ENCODE data around the gene SULF2.

DNA sequence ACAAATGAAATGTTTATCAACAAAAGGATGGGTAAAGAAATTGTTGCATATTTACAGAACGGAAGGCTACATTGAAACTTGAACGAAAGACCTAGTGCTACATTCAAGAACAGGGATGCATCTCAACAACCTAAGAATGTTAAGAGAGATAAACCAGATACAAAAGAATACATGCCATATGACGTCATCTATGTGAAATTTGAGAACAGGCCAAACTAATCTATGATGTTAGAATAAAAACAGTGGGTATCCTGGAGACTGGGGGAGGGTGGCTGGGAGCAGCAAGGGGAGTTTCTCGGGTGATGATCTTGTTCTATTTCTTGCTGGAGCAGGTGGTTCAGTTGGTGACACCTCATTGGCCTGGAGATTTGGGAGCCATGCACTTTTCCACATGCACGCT lies 81.5 kb downstream of the SULF2 start:
- TF ChIP-seq CTCF (conservative IDR thresholded peaks at IDR 0.05; ENCODE audit: low read depth, low read length) (no peak), EZH2 (IDR thresholded peaks at IDR 0.05; ENCODE audit: borderline replicate concordance, low read depth, low read length, poor library complexity, severe bottlenecking) (no peak)
